ENCODE results near the gene INTS15. TPM values are rescaled to one million over a fixed set of nuclear protein-coding genes. Genes with fewer than 3 reads are reported as not detected.

The INTS15 gene
- total RNA-seq, 1 donor from 2014 or later, result 45.1 TPM

DNA sequence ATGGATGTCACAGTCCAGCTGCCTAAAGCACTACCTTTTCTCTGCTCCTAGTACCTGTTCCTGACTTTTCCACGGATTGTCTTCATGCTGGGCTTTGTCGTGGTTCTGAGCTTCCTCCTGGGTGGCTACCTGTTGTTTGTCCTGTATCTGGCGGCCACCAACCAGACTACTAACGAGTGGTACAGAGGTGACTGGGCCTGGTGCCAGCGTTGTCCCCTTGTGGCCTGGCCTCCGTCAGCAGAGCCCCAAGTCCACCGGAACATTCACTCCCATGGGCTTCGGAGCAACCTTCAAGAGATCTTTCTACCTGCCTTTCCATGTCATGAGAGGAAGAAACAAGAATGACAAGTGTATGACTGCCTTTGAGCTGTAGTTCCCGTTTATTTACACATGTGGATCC, 1.3 kb upstream of the INTS15 start:
- intact Hi-C loops (cut with micrococcal nuclease), result loop anchor here (10.0 kb wide), 1 partner anchor 266 kb away; no protein-coding TSS in a partner anchor
- Mint-ChIP-seq H3K4me3 (peak overlapping the region; percentile 40), H3K9me3 (no peaks in the 10 kb centered on the region), H3K27ac (peak overlapping the region; percentile 19), H3K27me3 (no peaks in the 10 kb centered on the region), H3K4me1 (peaks cover 19% of the 10 kb centered on the region), H3K36me3 (ENCODE audit: low read depth) (peaks cover 37% of the 10 kb centered on the region)
- DNase-seq, result no peak

DNA sequence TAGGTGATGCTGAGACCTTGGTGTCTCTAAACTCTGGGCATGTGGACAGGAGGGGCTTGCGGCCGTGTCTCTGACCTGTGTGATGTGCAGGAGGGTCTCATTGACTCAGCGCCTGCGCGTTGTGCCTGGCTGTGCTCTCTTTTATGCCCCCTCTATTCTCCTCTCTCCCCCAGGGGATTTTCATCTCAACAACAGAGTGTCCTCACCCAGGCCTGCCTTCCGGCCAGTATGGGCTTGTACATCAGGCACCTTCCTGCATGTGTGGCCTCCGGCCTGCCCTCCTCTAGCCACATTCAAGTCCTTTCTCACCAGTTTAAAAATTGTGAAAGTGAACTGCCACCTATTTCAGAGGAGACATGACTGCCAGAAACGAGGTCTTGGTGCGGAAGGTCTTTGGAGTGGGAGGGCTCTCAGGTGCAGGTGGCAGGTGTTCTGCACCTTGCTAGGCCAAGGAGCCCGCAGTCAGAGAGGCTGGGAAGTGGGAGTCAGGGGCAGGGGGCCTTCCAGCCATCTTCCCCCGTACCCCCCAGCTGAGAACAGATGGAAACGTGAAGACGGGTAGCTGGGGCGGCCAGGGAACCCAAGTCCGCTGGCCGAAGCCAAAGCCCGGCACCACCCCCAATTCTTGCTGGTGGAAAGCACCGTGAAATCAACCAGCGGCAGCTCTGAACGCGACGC, 531 bp upstream of the INTS15 start:
- intact Hi-C loops (cut with micrococcal nuclease), result loop anchor here (10.0 kb wide), 1 partner anchor 266 kb away; no protein-coding TSS in a partner anchor
- peaks cover 39% of the 10 kb centered on the region for H3K36me3 Mint-ChIP-seq (ENCODE audit: low read depth)
- DNase-seq, result no peak
- H3K9me3 Mint-ChIP-seq, result no peaks in the 10 kb centered on the region
- peak overlapping the region; percentile 89 for H3K27ac Mint-ChIP-seq
- H3K4me3 Mint-ChIP-seq, result peak overlapping the region; percentile 70
- H3K27me3 Mint-ChIP-seq, result no peaks in the 10 kb centered on the region
- peaks cover 19% of the 10 kb centered on the region for H3K4me1 Mint-ChIP-seq

DNA sequence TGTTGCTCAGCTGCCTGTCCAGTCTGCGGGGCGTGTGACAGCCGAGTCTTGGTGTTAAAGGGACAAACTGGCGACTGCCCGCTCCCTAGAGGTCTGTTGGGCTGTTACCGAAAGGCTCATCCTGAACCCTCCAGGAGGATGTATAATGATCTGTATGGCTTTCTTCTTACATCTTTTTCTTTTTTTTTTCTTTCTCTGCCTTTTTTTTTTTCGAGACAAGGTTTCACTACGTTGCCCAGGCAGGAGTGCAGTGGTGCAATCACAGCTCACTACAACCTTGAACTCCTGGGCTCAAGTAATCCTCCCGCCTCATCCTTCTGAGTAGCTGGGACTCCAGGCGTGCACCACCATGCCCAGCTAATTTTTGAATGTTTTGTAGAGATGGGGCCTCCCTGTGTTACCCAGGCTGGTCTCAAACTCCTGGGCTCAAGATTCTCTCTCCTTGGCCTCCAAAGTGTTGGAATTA, 857 bp downstream of the INTS15 start:
- no peak for DNase-seq
- Mint-ChIP-seq H3K36me3 (ENCODE audit: low read depth) (peaks cover 41% of the 10 kb centered on the region), H3K27me3 (no peaks in the 10 kb centered on the region), H3K9me3 (no peaks in the 10 kb centered on the region), H3K27ac (peak overlapping the region; percentile 94), H3K4me3 (peak overlapping the region; percentile 98), H3K4me1 (peaks cover 19% of the 10 kb centered on the region)
- intact Hi-C loops (cut with micrococcal nuclease), result loop anchor here (1.0 to 2.0 kb wide), 3 partner anchors 13 to 116 kb away; partner anchors contain the start of genes ZDHHC4, ZNF12 and ZNF316

DNA sequence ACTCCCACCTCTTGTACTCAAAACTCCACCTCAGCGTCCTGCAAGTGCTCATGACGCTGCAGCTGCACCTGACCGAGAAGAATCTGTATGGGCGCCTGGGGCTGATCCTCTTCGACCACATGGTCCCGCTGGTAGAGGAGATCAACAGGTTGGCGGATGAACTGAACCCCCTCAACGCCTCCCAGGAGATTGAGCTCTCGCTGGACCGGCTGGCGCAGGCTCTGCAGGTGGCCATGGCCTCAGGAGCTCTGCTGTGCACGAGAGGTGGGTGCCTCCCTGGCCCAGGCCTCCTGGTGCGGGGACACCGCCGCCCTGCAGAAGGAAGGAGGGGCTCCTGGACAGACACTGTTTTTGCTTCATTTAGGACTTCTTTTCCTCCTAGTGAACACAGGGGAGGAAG, 10.3 kb downstream of the INTS15 start:
- no peaks in the 10 kb centered on the region for H3K4me1 Mint-ChIP-seq
- no peak overlapping the region for H3K27ac Mint-ChIP-seq
- no peaks in the 10 kb centered on the region for H3K27me3 Mint-ChIP-seq
- no peak for DNase-seq
- H3K9me3 Mint-ChIP-seq, result no peaks in the 10 kb centered on the region
- peaks cover 66% of the 10 kb centered on the region for H3K36me3 Mint-ChIP-seq (ENCODE audit: low read depth)
- intact Hi-C loops (cut with micrococcal nuclease), result no loop called here
- H3K4me3 Mint-ChIP-seq, result no peak overlapping the region

DNA sequence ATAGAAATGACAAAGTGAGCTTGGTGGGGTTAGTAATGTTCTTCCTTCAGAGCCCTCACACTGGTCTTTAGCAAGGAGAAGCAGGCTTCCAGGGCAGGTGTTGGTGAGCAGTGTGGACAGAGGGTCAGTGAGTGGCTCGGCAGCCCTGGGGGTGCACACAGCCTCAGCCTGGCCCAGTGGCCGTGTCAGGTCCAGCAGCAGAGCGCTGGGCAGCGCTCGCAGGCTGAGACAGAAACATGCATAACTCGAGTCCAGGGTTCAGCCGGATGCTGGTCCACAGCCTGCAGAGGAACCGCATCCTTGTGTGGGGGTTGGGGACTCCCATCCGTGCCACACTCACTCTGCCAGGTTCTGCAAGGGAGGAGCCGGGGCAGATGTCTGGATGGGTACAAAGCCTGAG, 14.6 kb downstream of the INTS15 start:
- no peaks in the 10 kb centered on the region for H3K4me1 Mint-ChIP-seq
- no peaks in the 10 kb centered on the region for H3K9me3 Mint-ChIP-seq
- H3K27me3 Mint-ChIP-seq, result no peaks in the 10 kb centered on the region
- H3K36me3 Mint-ChIP-seq (ENCODE audit: low read depth), result peaks cover 40% of the 10 kb centered on the region
- DNase-seq, result no peak
- intact Hi-C loops (cut with micrococcal nuclease), result no loop called here
- H3K27ac Mint-ChIP-seq, result no peak overlapping the region
- H3K4me3 Mint-ChIP-seq, result no peak overlapping the region

DNA sequence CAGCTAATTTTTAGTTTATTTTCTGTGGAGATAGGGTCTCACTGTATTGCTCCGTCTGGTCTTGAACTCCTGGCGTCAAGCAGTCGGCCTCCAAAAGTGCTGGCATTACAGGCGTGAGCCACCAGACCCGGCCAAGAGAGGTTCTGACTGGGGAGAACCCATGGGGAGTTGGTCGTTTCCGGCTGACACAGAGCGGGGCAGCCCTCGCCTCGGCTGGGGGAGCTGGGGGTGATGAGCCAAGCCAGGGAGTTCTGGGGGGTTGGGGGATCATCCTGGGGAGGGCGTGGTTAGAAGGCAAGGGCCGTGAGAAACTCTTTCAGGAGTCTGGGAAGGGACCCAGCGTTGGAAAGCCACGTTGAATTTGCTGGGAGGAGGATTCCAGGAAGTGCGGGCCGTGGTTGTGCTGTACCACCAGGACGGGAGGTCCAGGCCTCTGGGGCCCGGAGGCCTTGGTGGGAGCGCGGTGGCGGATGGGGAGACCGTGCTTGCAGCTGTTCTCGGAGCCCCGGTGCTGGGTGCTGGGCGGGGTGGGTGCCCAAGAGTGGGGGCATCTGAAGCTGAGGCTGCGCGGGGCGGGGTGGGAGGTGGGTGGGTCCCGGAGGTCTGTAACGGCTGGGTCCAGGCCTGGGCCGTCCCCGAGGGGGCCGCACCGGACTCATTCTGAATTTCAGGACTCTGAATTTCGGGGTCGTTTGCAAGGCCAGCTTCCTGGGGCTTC, 17.2 kb downstream of the INTS15 start:
- Mint-ChIP-seq H3K4me1 (no peaks in the 10 kb centered on the region), H3K27ac (no peak overlapping the region), H3K4me3 (no peak overlapping the region), H3K9me3 (no peaks in the 10 kb centered on the region), H3K36me3 (ENCODE audit: low read depth) (peaks cover 33% of the 10 kb centered on the region), H3K27me3 (no peaks in the 10 kb centered on the region)
- no peak for DNase-seq
- intact Hi-C loops (cut with micrococcal nuclease), result no loop called here

DNA sequence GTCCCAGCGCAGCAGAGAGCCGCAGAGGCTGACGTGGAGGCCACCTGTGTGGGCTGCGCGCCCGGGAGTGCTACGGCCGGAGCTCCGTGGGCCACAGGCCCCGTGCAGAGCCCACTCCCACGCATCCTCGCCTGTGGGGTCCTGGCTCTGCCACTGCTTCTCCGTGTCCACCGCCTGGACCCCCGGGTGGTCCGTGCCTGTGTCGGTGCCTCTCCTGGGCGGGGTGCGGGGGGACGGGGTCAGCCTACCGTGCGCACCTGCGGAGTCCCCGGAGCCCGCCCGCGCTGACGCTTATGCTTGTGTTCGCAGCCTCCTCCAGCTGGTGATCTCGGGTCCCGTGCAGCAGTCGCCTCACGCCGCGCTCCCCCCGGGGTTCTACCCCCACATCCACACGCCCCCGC, 17.8 kb downstream of the INTS15 start:
- Mint-ChIP-seq H3K9me3 (no peaks in the 10 kb centered on the region), H3K27me3 (peaks cover 2% of the 10 kb centered on the region), H3K27ac (no peak overlapping the region), H3K4me3 (no peak overlapping the region), H3K4me1 (no peaks in the 10 kb centered on the region), H3K36me3 (ENCODE audit: low read depth) (peaks cover 27% of the 10 kb centered on the region)
- intact Hi-C loops (cut with micrococcal nuclease), result no loop called here
- no peak for DNase-seq

DNA sequence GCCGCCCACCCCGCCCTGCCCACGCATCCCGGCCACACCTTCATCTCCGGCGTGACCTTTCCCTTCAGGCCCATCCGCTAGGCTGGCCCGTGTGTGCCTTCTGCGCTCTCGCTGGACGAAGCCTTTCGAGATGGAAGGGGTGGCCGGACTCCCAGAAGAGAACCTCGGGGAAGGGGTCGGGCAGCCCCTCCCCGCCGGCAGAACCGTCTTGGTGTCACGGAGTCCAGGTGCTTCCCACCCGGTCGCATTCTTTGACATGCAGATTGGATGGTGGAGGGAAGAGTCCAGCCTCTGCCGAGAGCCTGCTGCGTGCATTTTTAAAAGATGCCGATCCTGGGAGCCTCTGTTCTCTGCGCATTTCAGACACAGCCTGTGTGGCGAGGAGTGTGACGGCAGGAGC, 18.3 kb downstream of the INTS15 start:
- H3K27ac Mint-ChIP-seq, result no peak overlapping the region
- no peaks in the 10 kb centered on the region for H3K4me1 Mint-ChIP-seq
- no peaks in the 10 kb centered on the region for H3K9me3 Mint-ChIP-seq
- H3K27me3 Mint-ChIP-seq, result peaks cover 5% of the 10 kb centered on the region
- DNase-seq, result no peak
- H3K36me3 Mint-ChIP-seq (ENCODE audit: low read depth), result peaks cover 25% of the 10 kb centered on the region
- intact Hi-C loops (cut with micrococcal nuclease), result no loop called here
- H3K4me3 Mint-ChIP-seq, result no peak overlapping the region

DNA sequence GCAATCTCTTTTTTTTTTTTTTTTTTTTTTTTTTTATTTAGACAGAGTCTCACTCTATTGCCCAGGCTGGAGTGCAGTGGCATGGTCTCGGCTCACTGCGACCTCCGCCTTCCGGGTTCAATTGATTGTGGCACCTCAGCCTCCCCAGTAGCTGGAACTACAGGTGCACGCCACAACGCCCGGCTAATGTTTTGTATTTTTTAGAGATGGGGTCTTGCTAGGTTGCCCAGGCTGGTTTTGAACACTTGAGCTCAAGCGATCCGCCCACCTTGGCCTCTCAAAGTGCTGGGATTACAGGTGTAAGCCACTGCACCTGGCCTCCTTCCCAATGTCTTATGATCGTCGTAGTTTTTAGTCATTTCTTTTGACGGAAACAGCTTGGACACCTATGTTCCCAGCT, 19.0 kb downstream of the INTS15 start:
- H3K4me3 Mint-ChIP-seq, result no peak overlapping the region
- DNase-seq, result no peak
- intact Hi-C loops (cut with micrococcal nuclease), result no loop called here
- H3K36me3 Mint-ChIP-seq (ENCODE audit: low read depth), result peaks cover 21% of the 10 kb centered on the region
- H3K27me3 Mint-ChIP-seq, result peaks cover 10% of the 10 kb centered on the region
- H3K9me3 Mint-ChIP-seq, result no peaks in the 10 kb centered on the region
- no peak overlapping the region for H3K27ac Mint-ChIP-seq
- no peaks in the 10 kb centered on the region for H3K4me1 Mint-ChIP-seq

DNA sequence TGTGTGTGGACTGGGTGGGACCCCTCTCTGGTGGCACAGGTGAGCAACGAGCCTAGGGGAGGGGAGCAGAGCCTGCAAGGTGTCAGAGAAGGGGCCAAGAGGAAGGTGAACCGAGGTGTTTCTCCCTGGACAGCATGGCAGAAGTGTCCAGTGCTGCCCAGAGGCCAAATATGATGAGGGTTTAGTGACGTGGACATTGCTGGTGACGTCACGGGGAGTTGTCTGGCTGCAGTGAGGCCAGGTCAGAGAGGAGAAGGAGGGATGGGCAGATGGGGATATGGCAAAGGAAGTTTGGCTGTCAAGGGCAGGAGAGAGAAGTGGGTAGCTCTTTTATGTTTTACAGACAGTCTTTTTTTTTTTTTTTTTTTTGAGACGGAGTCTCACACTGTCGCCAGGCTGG, 23.0 kb downstream of the INTS15 start:
- Mint-ChIP-seq H3K36me3 (ENCODE audit: low read depth) (peaks cover 3% of the 10 kb centered on the region), H3K27ac (no peak overlapping the region), H3K4me1 (peaks cover 4% of the 10 kb centered on the region), H3K9me3 (no peaks in the 10 kb centered on the region), H3K4me3 (no peak overlapping the region), H3K27me3 (peaks cover 32% of the 10 kb centered on the region)
- intact Hi-C loops (cut with micrococcal nuclease), result no loop called here
- no peak for DNase-seq

DNA sequence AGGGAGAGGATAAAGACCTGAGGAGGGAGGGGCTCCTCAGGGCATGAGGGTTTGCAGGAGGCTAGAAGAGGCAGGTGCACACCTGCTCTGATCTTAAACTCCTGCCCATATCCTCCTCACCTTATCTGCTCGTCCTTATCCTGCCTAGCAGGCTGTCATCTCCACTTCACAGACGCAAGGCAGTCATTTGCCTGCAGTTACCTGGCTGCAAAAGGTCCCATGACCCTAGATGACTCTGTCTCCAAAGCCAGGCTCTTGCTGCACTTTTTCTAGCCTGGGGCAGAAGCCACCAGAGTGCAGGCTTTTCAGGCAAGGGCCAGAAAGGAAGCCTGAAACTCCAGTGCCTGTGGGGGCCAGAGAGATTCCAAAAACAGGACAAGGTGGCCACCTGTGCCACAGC, 23.9 kb downstream of the INTS15 start:
- intact Hi-C loops (cut with micrococcal nuclease), result no loop called here
- no peak for DNase-seq
- H3K4me1 Mint-ChIP-seq, result peaks cover 4% of the 10 kb centered on the region
- H3K4me3 Mint-ChIP-seq, result no peak overlapping the region
- H3K36me3 Mint-ChIP-seq (ENCODE audit: low read depth), result peaks cover 3% of the 10 kb centered on the region
- H3K27me3 Mint-ChIP-seq, result peaks cover 35% of the 10 kb centered on the region
- no peaks in the 10 kb centered on the region for H3K9me3 Mint-ChIP-seq
- H3K27ac Mint-ChIP-seq, result no peak overlapping the region

DNA sequence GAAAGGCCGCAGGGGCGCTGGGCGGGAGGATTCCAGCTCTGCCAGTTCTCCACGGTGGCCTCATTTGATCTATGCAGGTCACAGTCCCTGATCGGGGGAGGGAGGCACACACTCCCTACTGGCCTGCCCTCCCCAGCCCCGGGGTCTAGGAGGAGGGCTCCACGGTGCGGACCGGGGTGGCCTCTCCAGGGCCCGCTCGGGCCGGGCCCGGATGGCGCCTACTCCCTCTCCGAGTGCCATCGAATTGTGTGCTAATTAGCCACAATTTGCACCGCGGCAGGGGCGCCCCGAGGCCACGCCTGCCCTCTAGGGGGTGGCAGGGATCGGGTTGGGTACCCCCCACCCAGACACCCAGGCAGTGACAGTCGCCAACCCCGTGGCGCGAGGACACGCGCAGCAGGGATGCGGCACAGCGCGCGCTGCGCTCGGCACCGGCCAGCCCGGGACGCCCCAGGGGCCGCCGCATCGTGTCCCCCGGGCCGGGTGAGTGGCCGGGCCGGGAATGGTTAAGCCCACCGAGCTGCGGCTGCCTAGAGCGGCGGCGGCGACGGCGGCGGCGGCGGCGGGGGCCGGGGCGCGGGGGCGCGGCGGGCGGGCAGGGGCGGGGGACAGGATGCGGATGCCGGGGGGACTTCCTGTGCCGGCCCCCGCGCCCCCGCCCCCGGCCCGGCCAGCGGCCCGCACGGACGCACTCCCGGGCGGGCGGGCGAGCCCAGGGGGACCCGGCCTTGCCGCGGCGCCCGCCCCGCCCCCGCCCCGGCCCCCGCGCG, 25.3 kb downstream of the INTS15 start, which contains the start of gene ZNF853:
Gene ZNF853 (plus strand): TSS at position 658 of the 770 bp plus-strand sequence. CDS start 565 bp downstream, outside the sequence.
- H3K27ac Mint-ChIP-seq, result peak within 1 kb of the TSS; percentile 62
- peak within 1 kb of the TSS; percentile 79 for H3K4me3 Mint-ChIP-seq
- DNase-seq, result no peak
- peaks cover 38% of the 10 kb centered on the region for H3K27me3 Mint-ChIP-seq
- H3K9me3 Mint-ChIP-seq, result no peaks in the 10 kb centered on the region
- peaks cover 3% of the 10 kb centered on the region for H3K36me3 Mint-ChIP-seq (ENCODE audit: low read depth)
- intact Hi-C loops (cut with micrococcal nuclease), result no loop called here
- H3K4me1 Mint-ChIP-seq, result peaks cover 9% of the 10 kb centered on the region

DNA sequence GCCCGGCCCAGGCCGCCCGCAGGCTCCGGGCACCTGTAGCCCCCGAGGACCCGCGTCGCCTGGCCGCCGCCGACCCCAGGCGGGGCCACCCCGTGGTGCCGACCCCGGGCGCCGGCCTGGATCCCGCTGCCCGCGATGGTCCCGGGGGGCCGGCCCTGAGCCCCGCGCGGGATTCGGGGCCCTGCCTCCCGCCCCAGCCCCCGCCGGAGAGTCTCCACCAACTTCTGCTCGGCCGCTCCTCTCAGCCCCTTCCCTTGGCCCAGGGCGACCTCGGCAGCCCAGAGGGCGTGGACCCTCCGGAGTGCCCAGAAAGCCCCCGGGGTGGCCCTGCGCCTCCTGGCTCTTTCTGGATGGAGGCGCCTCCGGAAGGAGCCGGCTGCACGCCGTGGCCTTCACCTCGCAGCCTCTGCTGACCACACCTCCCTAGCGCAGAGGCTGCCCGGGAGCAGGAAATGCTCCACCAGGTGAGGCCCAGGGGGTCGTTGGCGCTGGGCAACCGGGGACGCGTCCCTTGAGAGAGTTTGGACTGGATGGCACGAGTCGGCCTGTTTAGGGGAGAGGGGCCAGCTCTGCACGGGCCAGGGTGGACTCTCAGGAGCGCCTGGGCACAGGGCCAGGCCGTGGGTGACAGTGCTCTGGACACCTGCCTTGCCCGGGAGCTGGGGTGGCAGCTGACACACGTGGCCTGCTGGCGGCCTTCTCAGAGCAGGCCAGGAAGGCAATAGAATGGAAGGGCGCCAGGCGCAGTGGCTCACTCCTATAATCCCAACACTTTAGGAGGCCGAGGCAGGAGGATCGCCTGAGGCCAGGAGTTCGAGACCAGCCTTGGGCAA, 26.1 kb downstream of the INTS15 start:
- no peak for DNase-seq
- Mint-ChIP-seq H3K9me3 (no peaks in the 10 kb centered on the region), H3K27ac (no peak overlapping the region), H3K27me3 (peaks cover 38% of the 10 kb centered on the region), H3K4me1 (peaks cover 9% of the 10 kb centered on the region), H3K4me3 (peak overlapping the region; percentile 35), H3K36me3 (ENCODE audit: low read depth) (no peaks in the 10 kb centered on the region)
- intact Hi-C loops (cut with micrococcal nuclease), result no loop called here
